Raji (cell line): ENCODE data around the gene RAB25.

ENCODE experiments used
- POLR2A ChIP-seq: IDR thresholded peaks from 2 replicates; pipeline ENCODE4 v1.6.1; 2011; ENCODE audit warnings: low read depth, low read length, control low read depth; ENCODE audit not compliant: insufficient read depth

RAB25 gene

DNA sequence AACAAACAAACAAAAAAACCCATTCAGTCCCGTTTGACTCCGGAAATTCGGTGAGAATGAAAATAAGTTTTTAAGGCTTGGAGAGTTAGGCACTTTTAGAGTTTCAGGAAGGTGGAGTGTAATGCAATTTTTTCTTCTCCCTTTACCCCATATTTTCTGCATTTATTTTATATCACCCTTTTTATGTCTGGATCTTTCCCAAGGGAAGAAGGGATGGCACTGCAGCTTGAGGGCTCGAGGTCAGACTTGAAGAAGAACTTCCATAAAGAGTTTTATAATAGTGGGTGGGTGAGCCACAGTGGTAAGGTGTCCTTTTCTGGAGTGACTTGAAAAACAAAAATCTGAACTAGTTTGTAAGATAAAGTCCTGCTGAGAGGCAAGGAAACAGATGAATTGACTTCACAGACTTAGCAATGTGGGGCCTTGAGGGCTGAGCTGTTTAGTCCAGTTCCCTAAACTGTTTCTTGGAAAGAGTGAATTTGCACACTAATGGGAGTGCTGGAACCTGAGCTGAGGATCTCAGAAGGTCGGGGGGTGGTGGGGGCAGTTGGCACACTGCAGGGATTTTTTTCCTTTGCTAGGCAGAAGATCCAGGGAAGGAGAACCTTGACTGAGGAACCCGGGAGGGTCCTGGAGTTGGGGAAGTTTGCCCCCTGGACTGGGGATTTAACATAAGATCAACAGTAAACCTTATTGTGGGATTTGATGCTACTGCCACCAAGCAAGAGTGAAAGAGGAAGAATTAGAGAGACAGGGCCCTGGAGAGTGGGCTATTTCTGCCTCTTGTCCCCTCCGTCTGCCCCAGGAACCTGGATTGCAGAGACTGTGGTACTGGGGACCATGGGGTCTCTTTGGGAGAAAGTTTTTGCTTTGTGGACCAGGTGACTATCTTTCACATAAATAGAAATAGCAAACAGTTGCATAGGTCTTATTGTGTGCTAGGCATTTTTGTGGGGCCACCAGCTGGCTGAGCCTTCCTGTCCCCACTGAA lies 23.1 kb downstream of the RAB25 start:
- no peak for TF ChIP-seq POLR2A

DNA sequence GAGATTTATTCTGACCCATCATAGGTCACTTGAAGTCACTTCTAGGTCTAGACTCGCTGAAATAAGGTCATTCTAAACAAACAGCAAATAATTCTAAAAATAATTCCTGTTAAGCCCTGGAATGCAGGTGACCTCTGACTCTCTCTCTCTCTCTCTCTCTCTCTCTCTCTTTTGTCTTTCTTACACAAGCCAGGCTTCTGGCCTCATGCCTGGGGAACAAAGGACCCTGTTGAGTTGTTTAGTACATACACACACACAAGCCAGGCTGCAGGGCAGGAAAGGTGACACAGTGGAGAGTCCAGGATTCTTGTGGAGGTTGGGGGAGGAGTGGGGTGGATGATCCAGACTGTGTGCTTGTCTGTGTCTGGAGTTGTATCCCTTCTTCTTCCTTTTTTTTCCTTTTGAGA lies 25.3 kb downstream of the RAB25 start:
- no peak for TF ChIP-seq POLR2A

DNA sequence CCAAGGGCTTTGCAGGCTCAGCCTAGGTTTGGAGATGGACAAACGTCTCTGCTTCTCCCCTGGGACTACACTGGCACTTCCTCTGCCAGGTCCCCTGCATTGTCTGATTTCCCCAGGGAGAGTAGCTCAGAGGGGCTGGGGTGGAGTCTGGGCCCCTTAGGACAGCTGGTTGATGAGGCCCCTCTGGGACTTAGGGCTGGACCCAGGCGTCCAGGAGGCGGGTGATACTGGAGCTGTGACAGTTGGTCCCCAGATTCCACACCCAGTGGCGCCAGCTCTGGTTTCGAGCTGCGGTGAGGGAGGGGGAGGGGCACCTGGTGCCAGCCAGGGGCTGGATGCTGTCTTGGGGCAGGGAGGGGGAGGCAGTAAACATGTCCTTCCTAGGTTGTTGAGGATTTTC lies 28.7 kb downstream of the RAB25 start:
- no peak for TF ChIP-seq POLR2A

DNA sequence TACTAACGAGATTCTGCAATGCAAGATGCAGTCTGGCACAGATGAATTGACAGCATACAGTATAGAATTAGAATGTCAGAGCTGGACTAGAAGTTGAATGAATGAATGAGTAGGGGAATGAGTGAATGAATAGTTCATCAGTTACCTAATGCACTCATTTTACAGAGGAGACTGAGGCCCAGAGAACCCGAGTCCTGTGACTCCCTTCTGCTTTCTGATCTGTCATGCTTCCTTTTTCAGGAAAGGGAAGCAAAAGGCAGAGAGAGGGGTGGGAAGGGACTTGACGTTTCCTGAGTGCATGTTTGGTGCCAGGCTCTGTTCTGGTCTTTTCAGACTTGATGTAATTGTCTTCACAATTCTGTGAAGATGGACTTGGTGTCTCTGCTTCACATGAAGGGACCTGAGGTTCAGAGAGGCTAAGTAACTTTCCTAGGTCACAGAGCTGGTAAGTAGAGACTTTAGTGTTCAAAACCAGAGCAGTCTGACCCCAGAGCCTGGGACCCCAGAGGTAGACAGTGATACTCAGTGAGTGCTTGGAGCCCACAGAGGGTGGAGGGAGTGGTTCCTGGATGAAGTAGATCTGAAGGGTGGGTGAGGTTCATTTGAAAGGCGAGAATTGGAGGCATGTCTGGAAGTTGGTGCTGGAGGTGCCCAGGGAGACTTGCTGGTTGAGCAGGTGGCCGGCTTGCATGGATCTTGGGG lies 29.3 kb downstream of the RAB25 start:
- no peak for TF ChIP-seq POLR2A

DNA sequence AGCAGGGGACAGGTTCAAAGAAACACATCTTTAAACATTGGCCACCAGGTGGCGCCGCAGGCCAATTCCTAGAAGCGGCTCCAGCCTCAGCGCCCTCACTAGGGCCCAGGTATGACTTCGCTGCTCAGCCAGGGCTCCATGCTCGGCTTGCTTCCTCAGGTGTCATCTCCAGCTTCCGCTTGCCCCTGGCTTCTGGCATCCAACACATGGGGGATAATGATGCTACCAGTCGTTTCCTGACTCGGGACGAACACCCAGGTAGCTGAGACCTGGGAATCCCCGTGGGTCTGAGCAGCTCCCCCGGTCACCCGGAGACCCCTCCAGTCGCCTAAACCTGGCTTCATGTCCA lies 29.9 kb downstream of the RAB25 start:
- no peak for TF ChIP-seq POLR2A

DNA sequence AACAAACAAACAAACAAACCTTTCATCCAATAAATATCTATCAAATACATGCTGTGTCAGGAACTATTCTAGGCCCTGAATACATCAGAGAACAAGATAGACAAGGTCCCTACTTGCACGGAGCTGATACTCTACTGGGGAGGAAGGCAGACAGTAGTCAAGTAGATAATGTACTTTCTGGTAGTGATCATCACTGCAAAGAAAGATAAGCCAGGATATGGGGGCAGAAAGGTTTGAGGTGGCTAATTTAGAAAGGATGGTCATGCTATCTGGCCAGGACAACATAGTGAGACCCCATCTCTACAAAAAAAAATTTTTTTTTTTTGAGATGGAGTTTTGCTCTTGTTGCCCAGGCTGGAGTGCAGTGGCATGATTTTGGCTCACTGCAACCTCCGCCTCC lies 30.6 kb downstream of the RAB25 start:
- TF ChIP-seq POLR2A, result no peak

DNA sequence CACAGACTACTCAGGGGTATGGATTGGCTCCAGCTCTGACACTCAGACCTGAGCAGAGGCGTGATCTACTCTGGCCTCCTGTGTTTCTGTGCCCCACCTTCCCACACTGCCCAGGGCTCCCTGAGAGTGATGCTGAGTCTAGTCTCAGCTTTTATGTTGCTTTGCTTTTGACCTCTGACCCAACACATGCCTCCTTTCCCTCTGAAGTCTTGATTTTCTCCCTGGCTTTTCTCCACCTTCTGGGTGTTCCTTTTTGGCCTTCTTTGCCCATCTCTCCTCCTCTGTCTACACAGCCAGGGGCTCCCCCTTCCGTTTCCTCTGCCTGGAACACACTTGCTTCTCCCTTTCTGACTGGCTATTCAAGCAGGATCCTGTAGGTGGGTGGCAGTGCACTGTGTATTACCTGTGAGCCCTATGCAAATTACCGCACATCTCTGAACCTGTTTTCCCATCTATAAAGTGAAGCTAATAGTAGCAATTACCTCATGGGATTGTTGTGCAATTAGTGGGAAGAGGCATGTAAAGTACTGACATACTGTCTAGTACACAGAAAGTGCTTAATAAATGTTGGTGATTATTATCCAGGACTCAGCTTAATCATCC lies 35.0 kb downstream of the RAB25 start:
- no peak for TF ChIP-seq POLR2A

DNA sequence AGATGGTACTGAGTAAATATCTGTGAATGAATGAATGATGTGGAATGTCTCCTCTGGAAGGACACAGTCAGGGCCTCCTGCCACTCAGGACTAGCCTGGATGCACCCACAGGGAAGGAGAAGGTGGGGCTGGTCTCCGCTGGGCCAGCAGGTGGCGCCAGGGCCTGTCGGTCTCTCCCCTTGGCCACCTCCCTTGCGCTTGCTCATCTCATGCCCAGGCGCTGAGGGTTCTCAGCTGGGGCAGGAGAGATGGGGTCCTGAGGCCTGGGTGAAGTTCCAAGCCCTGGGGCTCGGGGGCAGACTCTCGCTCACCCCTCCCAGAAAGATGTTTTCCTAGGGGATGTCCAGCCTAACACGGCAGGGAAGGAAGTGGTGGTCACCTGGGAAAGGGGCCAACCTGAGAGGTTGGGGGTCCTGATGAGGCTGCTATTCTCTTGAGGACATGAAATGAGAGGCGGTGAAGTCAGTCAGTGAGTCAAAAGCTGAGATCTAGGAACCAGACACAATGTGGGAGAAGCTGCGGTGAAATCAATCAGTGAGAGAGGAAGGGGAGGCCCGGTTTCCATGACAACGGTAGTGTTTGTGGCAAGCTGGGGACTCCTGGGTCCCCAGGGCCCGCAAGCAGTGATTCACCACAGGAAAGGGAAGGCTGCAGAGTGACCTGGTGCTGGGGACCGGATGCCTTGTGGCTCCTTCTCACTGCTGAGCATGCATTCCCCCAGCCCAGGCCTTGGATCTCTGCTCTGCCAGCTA lies 35.9 kb downstream of the RAB25 start:
- TF ChIP-seq POLR2A, result no peak

DNA sequence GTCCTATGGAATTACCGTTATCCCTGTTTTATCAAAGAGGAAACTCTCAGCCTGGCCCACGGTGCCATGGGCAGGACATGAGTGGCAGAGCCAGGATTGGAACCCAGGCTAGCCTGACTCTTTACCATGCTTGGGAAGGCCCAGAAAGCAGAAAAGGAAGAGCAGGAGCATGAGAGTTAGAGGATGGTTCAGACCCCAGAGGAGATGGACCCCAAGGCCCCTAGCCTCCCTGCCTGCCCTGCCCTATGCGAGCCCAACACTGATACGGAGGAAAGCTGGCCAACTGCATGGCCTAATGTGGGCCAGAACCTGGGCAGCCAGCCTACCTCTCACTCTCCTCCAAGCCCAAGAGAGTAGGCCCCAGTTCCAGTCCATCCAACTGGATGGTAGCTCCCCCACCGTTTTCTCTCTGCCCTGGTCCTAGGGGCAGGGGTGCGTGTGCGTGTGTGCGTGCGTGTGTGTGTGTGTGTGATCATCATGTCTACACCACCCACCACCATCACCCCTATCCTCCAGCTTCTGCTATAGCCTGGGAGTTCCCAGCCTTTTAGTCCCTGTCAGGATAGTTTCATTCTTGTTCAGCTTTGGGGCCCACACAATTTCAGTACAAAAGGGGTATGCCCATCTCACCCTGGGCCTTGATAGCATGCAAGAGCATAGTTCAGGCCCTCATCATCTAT lies 36.7 kb downstream of the RAB25 start:
- no peak for TF ChIP-seq POLR2A

DNA sequence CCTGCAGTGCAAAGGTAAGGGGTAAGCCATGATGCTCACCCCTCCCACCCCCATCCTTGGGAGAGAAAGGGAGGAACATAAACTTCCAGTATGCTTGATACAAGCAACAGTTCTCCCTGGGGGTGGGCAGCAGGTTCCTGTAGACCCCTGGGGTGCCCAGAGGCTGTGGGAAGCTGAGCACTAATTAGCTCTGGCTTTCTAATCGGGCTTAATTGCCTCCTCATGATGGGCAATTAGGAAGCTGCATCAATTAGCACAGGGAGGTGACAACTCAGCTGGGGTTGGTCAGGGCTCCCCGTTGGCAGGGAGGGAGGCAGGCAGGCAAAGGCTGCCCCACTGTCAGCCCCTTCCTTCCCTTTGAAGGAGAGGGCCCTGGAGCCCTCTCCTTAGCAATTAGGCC lies 37.8 kb downstream of the RAB25 start:
- TF ChIP-seq POLR2A, result no peak

DNA sequence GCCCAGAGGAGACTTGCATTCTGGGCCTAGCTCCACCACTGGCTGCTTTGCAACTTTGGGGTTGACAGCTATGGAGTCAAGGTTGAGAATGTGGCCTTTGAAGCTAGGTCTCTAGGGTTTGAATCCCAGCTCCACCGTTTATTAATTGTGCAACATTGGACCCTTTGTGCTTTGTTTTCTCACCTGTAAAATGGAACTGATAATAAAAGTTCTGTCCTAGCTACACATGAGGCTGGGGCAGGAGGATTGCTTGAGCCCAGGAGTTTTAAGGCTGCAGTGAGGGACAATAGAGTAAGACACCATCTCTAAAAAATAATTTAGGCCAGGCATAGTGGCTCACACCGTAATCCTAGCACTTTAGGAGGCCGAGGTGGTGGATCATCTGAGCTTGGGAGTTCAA lies 38.3 kb downstream of the RAB25 start:
- no peak for TF ChIP-seq POLR2A

DNA sequence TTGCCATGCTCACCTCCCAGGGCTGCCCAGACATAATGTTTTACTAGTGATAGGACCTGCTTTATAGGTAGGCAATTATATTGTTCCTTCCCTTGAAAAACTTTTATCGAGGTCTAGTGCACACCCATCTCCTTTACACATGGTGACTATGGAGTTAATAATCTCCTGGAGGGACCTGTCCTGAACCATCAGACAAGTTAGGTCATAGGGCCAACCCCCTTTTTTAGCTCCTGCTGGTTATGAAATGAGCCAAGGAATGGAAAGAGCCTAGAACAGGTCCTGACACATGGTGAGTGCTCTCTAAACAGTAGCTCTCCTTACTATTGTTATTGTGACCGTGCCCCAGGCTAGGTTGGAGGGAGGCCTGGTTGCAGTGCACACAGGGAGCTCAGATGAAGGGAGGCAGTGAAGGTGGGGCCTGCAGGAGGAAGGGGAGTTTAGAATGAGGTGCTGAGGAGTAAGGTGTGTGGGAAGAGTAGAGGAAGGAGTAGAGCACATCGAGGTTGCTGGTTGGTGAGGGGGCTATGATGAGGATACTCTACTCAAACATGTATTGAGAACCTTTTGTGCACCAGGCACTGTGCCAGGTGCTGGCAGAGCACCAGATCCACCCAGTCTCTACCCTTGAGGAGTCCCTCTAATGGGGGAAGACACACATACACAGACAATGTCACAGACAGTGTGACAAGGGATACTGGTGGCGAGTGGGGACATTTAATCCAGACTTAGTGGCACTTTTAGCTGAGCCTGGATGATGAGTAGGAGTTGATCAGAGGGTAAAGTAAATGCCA lies 39.4 kb downstream of the RAB25 start:
- no peak for TF ChIP-seq POLR2A

DNA sequence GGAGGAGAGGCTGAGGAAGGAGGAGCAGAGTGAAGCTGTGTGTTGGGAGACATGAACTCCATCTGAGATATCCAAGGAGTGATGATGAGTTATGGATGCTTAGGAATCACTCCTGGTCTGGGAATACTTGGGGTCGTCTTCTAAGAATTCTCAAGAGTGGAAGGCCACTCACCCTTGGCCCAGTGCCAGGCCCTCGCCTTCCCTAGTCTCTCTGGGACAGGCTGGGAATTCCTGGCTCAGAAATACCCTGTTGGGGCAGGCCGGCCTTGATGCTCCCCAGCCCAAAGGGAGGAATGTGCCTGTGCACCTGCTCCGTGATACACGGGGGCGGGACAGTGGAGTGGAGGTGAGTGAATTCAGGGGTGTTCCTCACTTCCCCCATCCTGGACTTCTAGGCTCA lies 40.9 kb downstream of the RAB25 start:
- TF ChIP-seq POLR2A, result no peak
